ENCODE measurements around the gene ASB10.

Gene ASB10

GRCh38 chr7:151178831-151179230 is 8.2 kb downstream of the ASB10 start:
- no peak overlapping the region for H3K4me3 ChIP-seq (ENCODE audit: low read depth, low read length)
- TF ChIP-seq CTCF (IDR thresholded peaks at IDR 0.05; ENCODE audit: borderline replicate concordance, insufficient read depth, low read depth, low read length): no peak

- H3K4me3 ChIP-seq (ENCODE audit: low read depth, low read length): no peak overlapping the region
- TF ChIP-seq CTCF (IDR thresholded peaks at IDR 0.05; ENCODE audit: borderline replicate concordance, insufficient read depth, low read depth, low read length): no peak
These were observed 8.8 kb downstream of the ASB10 start for GRCh38 chr7:151178236-151178635.

- no peak for TF ChIP-seq CTCF (IDR thresholded peaks at IDR 0.05; ENCODE audit: borderline replicate concordance, insufficient read depth, low read depth, low read length)
- H3K4me3 ChIP-seq (ENCODE audit: low read depth, low read length): no peak overlapping the region
These were observed 9.7 kb downstream of the ASB10 start for GRCh38 chr7:151177310-151177709.

- no peak for TF ChIP-seq CTCF (IDR thresholded peaks at IDR 0.05; ENCODE audit: borderline replicate concordance, insufficient read depth, low read depth, low read length)
- H3K4me3 ChIP-seq (ENCODE audit: low read depth, low read length): no peak overlapping the region
These were observed 10.6 kb downstream of the ASB10 start for GRCh38 chr7:151176401-151176800.

GRCh38 chr7:151175793-151176311 is 11.2 kb downstream of the ASB10 start:
- no peak overlapping the region for H3K4me3 ChIP-seq (ENCODE audit: low read depth, low read length)
- no peak for TF ChIP-seq CTCF (IDR thresholded peaks at IDR 0.05; ENCODE audit: borderline replicate concordance, insufficient read depth, low read depth, low read length)

- TF ChIP-seq CTCF (IDR thresholded peaks at IDR 0.05; ENCODE audit: borderline replicate concordance, insufficient read depth, low read depth, low read length): no peak
- no peak overlapping the region for H3K4me3 ChIP-seq (ENCODE audit: low read depth, low read length)
These were observed 11.8 kb downstream of the ASB10 start for GRCh38 chr7:151175047-151175792.

All from GM12875 (cell line).